ENCODE measurements around the gene NCS1.
A peak's percentile ranks its signal among the peaks of the same experiment; 100 is the strongest.

Gene NCS1

DNA sequence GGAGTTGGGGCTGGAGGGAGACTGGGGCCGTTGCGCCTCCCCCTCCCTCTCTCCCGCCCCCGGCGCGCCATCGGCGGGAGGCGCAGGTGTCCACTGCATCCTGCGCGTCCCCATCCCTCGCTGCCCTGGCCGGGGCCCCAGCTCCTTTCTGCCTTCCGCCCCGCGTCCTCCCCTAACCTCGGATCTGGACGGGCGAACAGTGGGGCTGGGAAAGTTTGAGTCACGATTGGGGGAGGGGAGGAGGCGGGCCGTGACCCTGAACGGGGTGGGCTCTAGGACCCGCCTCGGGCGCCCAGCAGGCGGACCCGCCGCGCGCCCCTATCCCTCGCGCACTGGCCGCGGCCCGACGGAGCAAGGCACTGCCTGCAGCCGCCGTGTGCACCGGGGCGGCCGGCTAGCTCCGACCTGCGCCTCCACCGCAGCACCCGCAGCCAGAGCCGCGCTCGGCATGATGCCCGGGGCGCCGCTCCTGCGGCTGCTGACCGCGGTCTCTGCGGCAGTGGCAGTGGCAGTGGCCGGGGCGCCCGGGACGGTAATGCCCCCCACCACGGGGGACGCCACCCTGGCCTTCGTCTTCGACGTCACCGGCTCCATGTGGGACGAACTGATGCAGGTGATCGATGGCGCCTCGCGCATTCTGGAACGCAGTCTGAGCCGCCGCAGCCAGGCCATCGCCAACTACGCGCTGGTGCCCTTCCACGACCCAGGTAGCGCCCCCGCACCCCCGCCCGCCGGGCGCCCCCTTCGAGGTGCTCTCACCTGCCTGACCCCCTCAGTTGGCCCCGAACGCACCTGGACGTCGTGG lies 93.4 kb downstream of the NCS1 start, which contains the start of gene HMCN2:
HMCN2 (plus strand) TSS at position 330 of the 805 bp plus-strand sequence; CDS start at position 449, 119 bp downstream.
- peaks cover 0 to 21% (median 10%) of the 10 kb centered on the region in 4 donors for H3K4me1 ChIP-seq
- intact Hi-C loops (cut with DNase I; ENCODE audit: low total_unique reads): no loop called here
- peak; percentile 24 to 63 for DNase-seq
- no peaks in the 10 kb centered on the region for H3K9me3 ChIP-seq
- peak within 1 kb of the TSS; percentile 44 to 49 for H3K4me3 ChIP-seq
- no peaks in the 10 kb centered on the region for H3K36me3 ChIP-seq
- H3K27me3 ChIP-seq: peaks cover 0 to 79% of the 10 kb centered on the region in 2 donors
- TF ChIP-seq, protein P1, sequence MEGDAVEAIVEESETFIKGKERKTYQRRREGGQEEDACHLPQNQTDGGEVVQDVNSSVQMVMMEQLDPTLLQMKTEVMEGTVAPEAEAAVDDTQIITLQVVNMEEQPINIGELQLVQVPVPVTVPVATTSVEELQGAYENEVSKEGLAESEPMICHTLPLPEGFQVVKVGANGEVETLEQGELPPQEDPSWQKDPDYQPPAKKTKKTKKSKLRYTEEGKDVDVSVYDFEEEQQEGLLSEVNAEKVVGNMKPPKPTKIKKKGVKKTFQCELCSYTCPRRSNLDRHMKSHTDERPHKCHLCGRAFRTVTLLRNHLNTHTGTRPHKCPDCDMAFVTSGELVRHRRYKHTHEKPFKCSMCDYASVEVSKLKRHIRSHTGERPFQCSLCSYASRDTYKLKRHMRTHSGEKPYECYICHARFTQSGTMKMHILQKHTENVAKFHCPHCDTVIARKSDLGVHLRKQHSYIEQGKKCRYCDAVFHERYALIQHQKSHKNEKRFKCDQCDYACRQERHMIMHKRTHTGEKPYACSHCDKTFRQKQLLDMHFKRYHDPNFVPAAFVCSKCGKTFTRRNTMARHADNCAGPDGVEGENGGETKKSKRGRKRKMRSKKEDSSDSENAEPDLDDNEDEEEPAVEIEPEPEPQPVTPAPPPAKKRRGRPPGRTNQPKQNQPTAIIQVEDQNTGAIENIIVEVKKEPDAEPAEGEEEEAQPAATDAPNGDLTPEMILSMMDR (IDR thresholded peaks at IDR 0.05): no peak
- H3K27ac ChIP-seq: peak within 1 kb of the TSS; percentile 29 to 65

DNA sequence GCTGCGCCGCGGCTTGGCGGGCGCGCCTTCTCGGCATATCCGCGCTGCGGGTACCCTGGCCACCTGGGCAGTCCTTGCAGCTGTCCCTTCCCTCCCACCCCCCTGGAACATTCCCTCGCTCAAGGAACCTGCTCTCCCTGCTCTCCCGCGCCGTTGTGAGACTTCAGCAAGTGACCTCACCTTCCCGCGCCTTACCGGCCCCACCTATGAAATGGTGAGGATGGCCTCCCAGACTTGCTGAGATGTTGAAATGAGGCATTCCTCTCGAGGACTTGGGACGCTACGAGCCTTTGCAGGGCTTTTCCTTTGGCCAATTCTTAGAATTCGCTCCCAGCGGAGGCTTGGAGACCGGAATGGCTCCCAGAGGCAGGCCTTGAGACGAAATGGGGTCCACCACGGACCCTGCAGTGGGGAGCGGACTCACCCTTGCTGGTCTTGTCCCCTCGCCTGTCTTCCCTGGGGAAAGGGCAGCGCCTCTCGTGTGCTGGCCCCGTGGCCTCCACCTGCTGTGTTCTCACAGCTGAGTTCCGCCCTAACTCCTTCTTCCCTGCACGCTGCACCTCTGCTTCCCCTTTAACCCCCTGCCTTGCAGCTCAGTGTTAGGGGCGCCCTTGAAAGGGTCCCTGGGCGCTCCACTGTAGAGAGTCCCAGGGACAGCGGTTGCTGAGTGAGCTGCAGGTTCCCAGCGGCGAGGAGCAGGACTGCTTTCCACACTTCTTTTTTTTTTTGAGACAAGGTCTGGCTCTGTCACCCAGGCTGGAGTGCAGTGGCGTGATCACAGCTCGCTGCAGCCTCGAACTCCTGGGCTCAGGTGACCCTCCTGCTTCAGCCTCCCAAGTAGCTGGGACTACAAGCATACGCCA lies 94.3 kb downstream of the NCS1 start:
- peak; percentile 37 to 63 for DNase-seq
- intact Hi-C loops (cut with DNase I; ENCODE audit: low total_unique reads): no loop called here
- no peaks in the 10 kb centered on the region for H3K9me3 ChIP-seq

DNA sequence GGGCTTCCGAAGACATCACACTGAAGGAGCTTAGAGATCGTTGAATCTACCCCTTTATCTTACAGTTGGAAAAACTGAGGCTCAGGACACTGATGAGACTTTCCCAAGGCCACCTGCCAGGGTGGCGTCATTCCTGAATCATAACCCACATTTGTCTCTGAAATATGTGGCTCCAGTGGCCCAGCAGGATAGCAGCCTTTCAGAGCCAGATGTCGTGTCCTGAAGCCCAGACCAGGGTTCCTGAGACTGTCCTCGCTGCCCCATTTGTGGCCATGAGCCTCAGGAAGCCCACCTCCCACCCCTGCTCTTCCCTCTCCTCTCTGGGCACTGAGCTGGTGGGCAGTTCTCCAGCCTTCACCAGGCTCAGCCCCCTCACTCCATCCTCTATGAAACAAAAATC lies 95.7 kb downstream of the NCS1 start:
- DNase-seq: peak; percentile 68 to 74
- Histone ChIP-seq H3K27me3 (peaks cover 0 to 58% of the 10 kb centered on the region in 2 donors), H3K27ac (peak overlapping the region; percentile 47 to 65), H3K36me3 (no peaks in the 10 kb centered on the region), H3K4me1 (peaks cover 0 to 21% (median 10%) of the 10 kb centered on the region in 4 donors), H3K4me3 (no peak overlapping the region), H3K9me3 (no peaks in the 10 kb centered on the region)
- TF ChIP-seq, protein P1 (IDR thresholded peaks at IDR 0.05): no peak
- intact Hi-C loops (cut with DNase I; ENCODE audit: low total_unique reads): no loop called here

More for the DNA sequence above, 94.3 kb downstream of the NCS1 start:
- Histone ChIP-seq H3K4me3 (peak overlapping the region; percentile 44 to 49), H3K27me3 (peaks cover 0 to 73% of the 10 kb centered on the region in 2 donors), H3K4me1 (peaks cover 0 to 21% (median 10%) of the 10 kb centered on the region in 4 donors), H3K27ac (peak overlapping the region; percentile 29 to 65), H3K36me3 (no peaks in the 10 kb centered on the region)
- TF ChIP-seq, protein P1 (IDR thresholded peaks at IDR 0.05): no peak

DNA sequence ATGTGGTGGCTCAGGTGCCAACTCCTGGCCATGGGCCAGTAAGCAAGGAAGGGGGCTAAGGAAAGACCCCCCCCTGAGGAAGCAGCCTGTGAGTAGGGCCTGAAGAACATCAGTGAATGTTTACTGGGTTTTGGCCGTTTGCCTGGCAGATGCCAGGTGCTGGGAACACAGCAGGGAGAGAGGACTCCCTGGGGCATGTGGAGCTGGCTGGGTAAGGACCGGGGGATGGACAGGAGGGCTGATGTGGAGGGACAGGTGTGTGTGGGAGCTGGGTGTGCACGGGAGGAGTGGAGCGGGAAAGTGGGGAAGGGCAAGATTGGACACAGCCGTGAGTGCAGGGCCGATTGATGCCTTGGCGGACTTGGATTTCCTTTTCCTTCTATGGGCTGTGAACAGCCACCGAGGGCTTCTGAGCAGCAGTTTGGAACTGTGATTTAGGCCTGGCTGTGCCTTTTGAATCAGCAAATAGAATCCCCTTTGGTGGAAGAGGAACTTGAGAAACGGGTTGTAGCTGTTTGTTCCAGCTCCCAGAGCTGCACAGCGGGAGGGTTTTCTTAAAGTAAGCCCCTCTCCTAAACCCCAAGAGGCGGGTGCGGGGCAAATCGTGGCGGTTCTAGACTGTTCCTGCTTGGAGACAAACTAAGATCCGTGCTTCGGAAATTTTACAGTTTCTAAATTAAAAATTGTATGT lies 96.5 kb downstream of the NCS1 start:
- intact Hi-C loops (cut with DNase I; ENCODE audit: low total_unique reads): no loop called here
- Histone ChIP-seq H3K4me3 (peak overlapping the region in 1 of 2 donors; percentile 1), H3K9me3 (no peaks in the 10 kb centered on the region), H3K36me3 (no peaks in the 10 kb centered on the region), H3K27ac (peak overlapping the region; percentile 47 to 65), H3K27me3 (peaks cover 0 to 51% of the 10 kb centered on the region in 2 donors), H3K4me1 (peaks cover 0 to 21% (median 10%) of the 10 kb centered on the region in 4 donors)
- TF ChIP-seq, protein P1 (IDR thresholded peaks at IDR 0.05): no peak
- DNase-seq: peak in 1 of 2 donors; percentile 68

DNA sequence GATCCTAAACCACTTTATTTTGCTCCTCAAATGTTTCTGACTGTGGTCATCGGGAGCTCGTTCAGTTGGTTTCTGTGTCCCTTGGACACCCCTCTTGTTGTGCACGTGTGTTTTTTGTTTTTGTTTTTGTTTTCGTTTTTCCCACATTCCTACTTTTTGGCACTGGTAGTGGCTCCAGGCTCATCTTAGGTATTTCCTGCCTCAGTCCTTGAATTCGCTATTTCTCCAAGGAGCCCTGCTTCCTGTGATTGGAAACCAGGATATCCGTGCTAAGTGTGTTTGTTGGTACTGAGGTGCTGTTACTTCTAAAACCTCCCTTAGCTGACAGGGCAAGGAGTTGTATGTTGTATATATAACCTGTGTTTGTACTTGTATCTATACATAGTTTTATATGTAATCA lies 99.3 kb downstream of the NCS1 start:
- no peaks in the 10 kb centered on the region for H3K9me3 ChIP-seq
- H3K36me3 ChIP-seq: no peaks in the 10 kb centered on the region
- intact Hi-C loops (cut with DNase I; ENCODE audit: low total_unique reads): no loop called here
- TF ChIP-seq, protein P1 (IDR thresholded peaks at IDR 0.05): no peak
- peaks cover 0 to 28% of the 10 kb centered on the region in 2 donors for H3K27me3 ChIP-seq
- no peak overlapping the region for H3K4me3 ChIP-seq
- peak overlapping the region; percentile 16 to 65 for H3K27ac ChIP-seq
- H3K4me1 ChIP-seq: peaks cover 0 to 7% (median 0%) of the 10 kb centered on the region in 4 donors
- peak in 1 of 2 donors; percentile 25 for DNase-seq

Measured in tibial artery (tissue), 4 donors.